Hematopoietic multipotent progenitor cell treated with erythropoietin and hydrocortisone succinate and interleukin-3 and kit ligand, for 4 days (in vitro differentiated cells): ENCODE results near the gene POLE.

Experiments
- DNase-seq: peaks from one replicate; pipeline ENCODE4 v3.0.0-alpha.2; 2015

The POLE gene

GRCh38 chr12:132624910-132625630 is 62.1 kb downstream of the POLE start:
- DNase-seq: no peak

- no peak for DNase-seq
Observed at GRCh38 chr12:132624186-132624855, 62.8 kb downstream of the POLE start.

GRCh38 chr12:132623072-132623869 is 63.9 kb downstream of the POLE start:
- DNase-seq: no peak

- no peak for DNase-seq
Observed at GRCh38 chr12:132622437-132623071, 64.6 kb downstream of the POLE start.

- no peak for DNase-seq
Observed at GRCh38 chr12:132621657-132622435, 65.3 kb downstream of the POLE start.

- no peak for DNase-seq
Observed at GRCh38 chr12:132620899-132621656, 66.1 kb downstream of the POLE start.

- DNase-seq: no peak
Observed at GRCh38 chr12:132620113-132620898, 66.8 kb downstream of the POLE start.

GRCh38 chr12:132619386-132620112 is 67.6 kb downstream of the POLE start:
- no peak for DNase-seq

- no peak for DNase-seq
Observed at GRCh38 chr12:132619071-132619385, 68.1 kb downstream of the POLE start.

- DNase-seq: no peak
Observed at GRCh38 chr12:132618683-132619043, 68.5 kb downstream of the POLE start, which contains the start of gene P2RX2. Gene P2RX2 (plus strand): TSS chr12:132618776. CDS start chr12:132618817, 41 bp downstream.

GRCh38 chr12:132617822-132618682 is 69.1 kb downstream of the POLE start:
- no peak for DNase-seq

- no peak for DNase-seq
Observed at GRCh38 chr12:132617135-132617701, 69.9 kb downstream of the POLE start.

GRCh38 chr12:132615579-132616038 is 71.5 kb downstream of the POLE start:
- DNase-seq: no peak

- peak; percentile 90 for DNase-seq
Observed at GRCh38 chr12:132614861-132615578, 72.1 kb downstream of the POLE start.

GRCh38 chr12:132614029-132614428 is 73.1 kb downstream of the POLE start:
- no peak for DNase-seq

- no peak for DNase-seq
Observed at GRCh38 chr12:132611620-132612019, 75.5 kb downstream of the POLE start.

GRCh38 chr12:132610866-132611602 is 76.1 kb downstream of the POLE start:
- no peak for DNase-seq
